ENCODE data around the gene KCND3.

KCND3 gene

DNA sequence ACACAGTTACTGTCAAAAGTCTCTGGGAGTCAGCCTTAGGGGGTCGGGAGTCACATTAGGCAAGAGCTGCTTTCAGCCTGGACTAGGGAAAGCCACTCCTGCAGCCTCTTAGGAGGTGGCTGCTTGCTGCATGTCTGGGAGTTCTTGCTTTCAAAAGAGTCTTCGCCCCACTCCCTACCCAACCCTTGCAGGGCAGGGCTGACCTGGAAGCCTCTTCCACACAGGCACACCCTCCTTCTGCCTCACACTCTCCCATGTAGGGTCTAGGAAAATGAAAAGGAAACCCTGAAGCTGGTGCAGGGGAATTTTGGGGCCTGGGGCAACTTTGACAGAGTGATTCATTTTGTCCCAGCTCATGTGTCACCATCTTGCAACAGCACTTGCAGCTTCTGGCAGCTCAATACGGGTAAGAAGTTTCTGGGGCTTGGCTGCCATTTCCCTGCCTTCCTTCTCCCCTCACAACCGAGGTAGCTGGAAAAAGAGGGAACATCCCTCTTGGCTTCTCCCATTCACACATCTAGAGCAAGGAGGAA lies 37.3 kb downstream of the KCND3 start:
- H3K9me3 ChIP-seq = no peaks in the 10 kb centered on the region
- H3K4me3 ChIP-seq (ENCODE audit: low read depth in 1 of 2, low read length in 1 of 2) = no peak overlapping the region
- H3K27me3 ChIP-seq = peaks cover 35% of the 10 kb centered on the region
- no peaks in the 10 kb centered on the region for H3K4me1 ChIP-seq (ENCODE audit: control insufficient read depth in 1 of 2, insufficient read depth in 1 of 2, low read depth in 1 of 2, low read length in 1 of 2)
- TF ChIP-seq, protein P1, sequence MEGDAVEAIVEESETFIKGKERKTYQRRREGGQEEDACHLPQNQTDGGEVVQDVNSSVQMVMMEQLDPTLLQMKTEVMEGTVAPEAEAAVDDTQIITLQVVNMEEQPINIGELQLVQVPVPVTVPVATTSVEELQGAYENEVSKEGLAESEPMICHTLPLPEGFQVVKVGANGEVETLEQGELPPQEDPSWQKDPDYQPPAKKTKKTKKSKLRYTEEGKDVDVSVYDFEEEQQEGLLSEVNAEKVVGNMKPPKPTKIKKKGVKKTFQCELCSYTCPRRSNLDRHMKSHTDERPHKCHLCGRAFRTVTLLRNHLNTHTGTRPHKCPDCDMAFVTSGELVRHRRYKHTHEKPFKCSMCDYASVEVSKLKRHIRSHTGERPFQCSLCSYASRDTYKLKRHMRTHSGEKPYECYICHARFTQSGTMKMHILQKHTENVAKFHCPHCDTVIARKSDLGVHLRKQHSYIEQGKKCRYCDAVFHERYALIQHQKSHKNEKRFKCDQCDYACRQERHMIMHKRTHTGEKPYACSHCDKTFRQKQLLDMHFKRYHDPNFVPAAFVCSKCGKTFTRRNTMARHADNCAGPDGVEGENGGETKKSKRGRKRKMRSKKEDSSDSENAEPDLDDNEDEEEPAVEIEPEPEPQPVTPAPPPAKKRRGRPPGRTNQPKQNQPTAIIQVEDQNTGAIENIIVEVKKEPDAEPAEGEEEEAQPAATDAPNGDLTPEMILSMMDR (IDR thresholded peaks at IDR 0.05) = no peak
- no peak overlapping the region for H3K27ac ChIP-seq
- no peaks in the 10 kb centered on the region for H3K36me3 ChIP-seq

DNA sequence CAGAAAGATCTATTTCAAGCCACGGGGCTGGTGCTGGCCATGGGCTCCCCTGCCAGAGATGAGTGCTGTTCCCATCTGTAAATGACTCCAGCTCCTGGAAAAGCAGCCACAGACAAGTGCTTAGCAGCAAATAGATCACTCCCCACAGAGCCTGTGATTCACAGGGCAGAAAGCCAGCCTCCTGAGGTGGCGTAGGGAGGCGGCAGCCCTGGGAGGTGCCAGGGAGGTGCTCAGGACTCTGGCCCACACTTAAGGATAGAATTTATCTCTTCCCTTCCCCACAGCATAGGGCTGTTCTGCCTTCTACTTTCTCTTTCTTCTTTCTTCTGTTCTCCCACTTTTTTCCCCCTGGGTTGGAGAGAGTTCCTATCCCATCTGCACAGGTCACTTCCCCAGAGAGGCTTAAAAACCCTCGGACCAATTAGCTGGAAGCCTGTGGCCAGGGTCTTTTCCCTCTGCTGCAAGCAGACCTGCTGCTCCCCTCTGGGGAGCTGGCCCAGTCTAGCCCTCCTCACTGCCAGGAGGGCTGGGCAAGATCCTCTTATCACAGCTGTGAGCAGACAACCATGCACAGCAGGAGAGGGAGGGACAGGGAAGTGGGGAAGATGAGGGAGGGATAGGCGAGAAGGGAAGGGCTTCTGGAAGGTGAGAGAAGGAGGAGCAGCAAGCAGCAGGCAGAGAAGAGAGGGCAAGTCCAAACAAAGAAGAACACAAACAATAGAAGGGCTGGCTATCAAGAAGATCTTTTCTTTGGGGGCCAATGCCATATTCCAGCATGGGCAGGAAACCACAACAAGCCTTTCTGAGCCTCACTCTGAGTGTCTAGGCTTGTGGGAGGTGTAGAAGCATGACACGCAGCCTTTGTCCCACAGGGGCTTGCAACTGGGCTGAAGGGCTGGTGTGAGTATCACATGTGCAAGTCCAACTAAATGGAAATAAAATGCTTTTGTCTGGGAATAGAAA lies 41.0 kb downstream of the KCND3 start:
- Histone ChIP-seq H3K9me3 (no peaks in the 10 kb centered on the region), H3K27me3 (peaks cover 35% of the 10 kb centered on the region), H3K27ac (no peak overlapping the region), H3K36me3 (no peaks in the 10 kb centered on the region), H3K4me1 (ENCODE audit: control insufficient read depth in 1 of 2, insufficient read depth in 1 of 2, low read depth in 1 of 2, low read length in 1 of 2) (no peaks in the 10 kb centered on the region), H3K4me3 (ENCODE audit: low read depth in 1 of 2, low read length in 1 of 2) (no peak overlapping the region)
- TF ChIP-seq, protein P1 (IDR thresholded peaks at IDR 0.05) = no peak

DNA sequence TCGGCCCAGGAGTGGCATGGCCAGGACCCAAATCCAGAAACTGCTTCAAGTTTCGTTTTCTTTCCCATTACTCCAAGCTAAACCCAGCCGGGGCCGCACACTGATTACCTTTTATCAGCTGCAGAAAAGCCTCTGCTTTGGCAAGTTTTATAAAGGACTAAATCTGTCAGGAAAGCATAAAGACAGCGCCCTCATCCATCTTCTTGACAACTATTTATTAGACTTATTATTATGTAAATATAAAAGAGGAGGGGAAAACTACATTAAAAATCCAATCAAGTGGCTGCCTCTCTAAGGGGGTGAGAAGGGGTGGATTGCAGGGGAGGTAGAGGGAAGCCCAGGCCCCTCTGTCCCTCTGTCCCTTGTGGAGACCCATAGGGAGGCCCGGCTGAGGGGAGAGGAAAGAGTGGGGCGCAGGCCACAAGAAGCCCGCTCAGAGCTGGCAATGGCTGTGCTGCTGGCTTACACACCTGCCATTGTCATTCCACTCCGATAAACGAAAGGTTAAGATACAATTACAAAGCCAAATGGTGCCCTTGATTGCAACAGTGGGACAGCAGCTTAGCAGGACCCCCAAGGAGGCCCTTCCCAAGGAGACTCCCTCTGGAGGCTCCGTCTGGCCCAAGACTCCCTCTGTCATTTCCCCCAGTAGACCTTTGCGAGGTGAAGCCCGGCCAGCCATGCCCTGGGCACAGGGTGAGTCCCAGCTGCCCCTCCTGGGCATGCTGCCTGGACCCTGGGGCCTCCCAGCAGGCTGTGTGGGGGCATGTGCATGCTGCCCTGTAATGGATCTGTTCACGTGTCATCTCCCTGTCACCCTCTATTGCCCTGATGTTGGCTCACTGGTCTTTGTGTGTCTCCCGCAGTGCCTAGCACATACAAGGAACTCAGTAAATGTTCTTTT lies 45.4 kb downstream of the KCND3 start:
- Histone ChIP-seq H3K4me1 (ENCODE audit: control insufficient read depth in 1 of 2, insufficient read depth in 1 of 2, low read depth in 1 of 2, low read length in 1 of 2) (no peaks in the 10 kb centered on the region), H3K4me3 (ENCODE audit: low read depth in 1 of 2, low read length in 1 of 2) (no peak overlapping the region), H3K9me3 (no peaks in the 10 kb centered on the region), H3K27me3 (peaks cover 14% of the 10 kb centered on the region), H3K27ac (no peak overlapping the region), H3K36me3 (no peaks in the 10 kb centered on the region)
- TF ChIP-seq, protein P1 (IDR thresholded peaks at IDR 0.05) = no peak

DNA sequence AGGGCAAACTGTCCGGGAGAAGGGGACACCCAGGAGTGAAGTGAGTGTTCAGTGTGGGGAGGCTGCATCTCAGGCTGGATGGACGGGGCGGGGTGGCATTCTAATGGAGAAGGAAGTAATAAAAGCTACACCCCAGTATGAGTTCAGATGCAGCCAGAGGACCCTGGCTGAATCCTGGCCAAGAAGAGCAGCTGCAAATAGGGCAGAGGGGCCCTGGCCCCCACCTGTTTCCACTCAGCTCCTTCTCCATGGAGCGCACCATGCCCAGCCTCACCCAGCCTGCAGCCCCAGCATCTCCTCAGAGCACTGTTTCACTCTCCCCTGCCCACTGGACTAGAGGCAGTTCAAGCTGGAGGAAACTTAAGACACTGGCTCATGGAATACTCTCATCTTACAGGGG lies 46.4 kb downstream of the KCND3 start:
- H3K9me3 ChIP-seq = no peaks in the 10 kb centered on the region
- no peaks in the 10 kb centered on the region for H3K4me1 ChIP-seq (ENCODE audit: control insufficient read depth in 1 of 2, insufficient read depth in 1 of 2, low read depth in 1 of 2, low read length in 1 of 2)
- H3K4me3 ChIP-seq (ENCODE audit: low read depth in 1 of 2, low read length in 1 of 2) = no peak overlapping the region
- TF ChIP-seq, protein P1 (IDR thresholded peaks at IDR 0.05) = no peak
- peaks cover 6% of the 10 kb centered on the region for H3K27me3 ChIP-seq
- no peak overlapping the region for H3K27ac ChIP-seq
- no peaks in the 10 kb centered on the region for H3K36me3 ChIP-seq

DNA sequence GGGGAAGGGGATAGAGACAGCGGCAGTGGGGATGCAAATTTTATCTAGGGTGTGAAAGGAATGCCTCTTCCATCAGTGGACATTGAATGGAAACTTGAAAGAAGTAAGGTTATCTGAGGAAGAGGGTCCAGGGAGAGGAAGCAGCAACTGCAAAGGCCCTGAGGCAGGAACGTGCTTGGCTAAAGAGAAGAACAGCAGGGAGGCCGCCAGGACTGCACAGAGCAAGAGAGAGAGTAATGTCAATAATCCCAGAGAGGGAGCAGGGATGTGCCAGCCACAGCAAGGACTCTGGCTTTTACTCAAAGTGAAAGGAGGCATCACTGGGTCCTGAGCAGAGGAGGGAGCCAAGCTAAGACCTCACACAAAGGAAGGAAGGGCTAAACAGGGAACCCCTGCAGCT lies 50.9 kb downstream of the KCND3 start:
- Histone ChIP-seq H3K36me3 (no peaks in the 10 kb centered on the region), H3K27ac (no peak overlapping the region), H3K4me3 (ENCODE audit: low read depth in 1 of 2, low read length in 1 of 2) (no peak overlapping the region), H3K9me3 (no peaks in the 10 kb centered on the region), H3K27me3 (peaks cover 4% of the 10 kb centered on the region), H3K4me1 (ENCODE audit: control insufficient read depth in 1 of 2, insufficient read depth in 1 of 2, low read depth in 1 of 2, low read length in 1 of 2) (no peaks in the 10 kb centered on the region)
- TF ChIP-seq, protein P1 (IDR thresholded peaks at IDR 0.05) = no peak

Measured in neutrophil (primary cell).